Activated CD4-positive, CD25-positive, alpha-beta regulatory T cell treated with anti-CD3 and anti-CD28 coated beads, Interleukin-2, amount 50 U/mL, for 16 hours (primary cell): ENCODE measurements around the gene CTXN2.

Experiments used
- DNase-seq: peaks from one replicate; pipeline ENCODE4 v3.0.0-alpha.2; 2020; ENCODE audit warnings: low read depth, low spot score

CTXN2 gene

GRCh38 chr15:48222627-48223026, 31.2 kb downstream of the CTXN2 start:
- no peak for DNase-seq

GRCh38 chr15:48225771-48226170, 34.3 kb downstream of the CTXN2 start:
- DNase-seq: no peak

- DNase-seq: no peak
Observed at GRCh38 chr15:48230498-48230897, 39.0 kb downstream of the CTXN2 start.

- no peak for DNase-seq
Observed at GRCh38 chr15:48233246-48233645, 41.8 kb downstream of the CTXN2 start.

GRCh38 chr15:48239334-48239733, 47.9 kb downstream of the CTXN2 start:
- no peak for DNase-seq

GRCh38 chr15:48242015-48242414, 50.5 kb downstream of the CTXN2 start:
- DNase-seq: no peak

GRCh38 chr15:48242535-48242934, 51.1 kb downstream of the CTXN2 start:
- no peak for DNase-seq

GRCh38 chr15:48244921-48245320, 53.5 kb downstream of the CTXN2 start:
- DNase-seq: no peak

- no peak for DNase-seq
Observed at GRCh38 chr15:48248414-48248813, 56.9 kb downstream of the CTXN2 start.

- no peak for DNase-seq
Observed at GRCh38 chr15:48250640-48251076, 59.2 kb downstream of the CTXN2 start.

GRCh38 chr15:48253172-48253571, 61.7 kb downstream of the CTXN2 start:
- no peak for DNase-seq
